ENCODE data around the gene PRRC2A. TPM values are rescaled to one million over a fixed set of nuclear protein-coding genes. Genes with fewer than 3 reads are reported as not detected.

Gene PRRC2A
- total RNA-seq, result 22.2 and 24.0 TPM in 2 replicates

GRCh38 chr6:31620586-31621319, at the start of gene PRRC2A:
Gene PRRC2A, plus strand, starts transcription at chr6:31620715. Its CDS starts 2,075 bp downstream, at chr6:31622790.

GRCh38 chr6:31572041-31572911, 48.2 kb upstream of the PRRC2A start, which contains the start of gene LTA:
Gene LTA, plus strand, starts transcription at chr6:31572289. Its CDS starts 454 bp downstream, at chr6:31572743.

GRCh38 chr6:31575335-31575901, 45.1 kb upstream of the PRRC2A start, which contains the start of gene TNF:
Gene TNF, plus strand, starts transcription at chr6:31575565. Its CDS starts 177 bp downstream, at chr6:31575742.

DNA sequence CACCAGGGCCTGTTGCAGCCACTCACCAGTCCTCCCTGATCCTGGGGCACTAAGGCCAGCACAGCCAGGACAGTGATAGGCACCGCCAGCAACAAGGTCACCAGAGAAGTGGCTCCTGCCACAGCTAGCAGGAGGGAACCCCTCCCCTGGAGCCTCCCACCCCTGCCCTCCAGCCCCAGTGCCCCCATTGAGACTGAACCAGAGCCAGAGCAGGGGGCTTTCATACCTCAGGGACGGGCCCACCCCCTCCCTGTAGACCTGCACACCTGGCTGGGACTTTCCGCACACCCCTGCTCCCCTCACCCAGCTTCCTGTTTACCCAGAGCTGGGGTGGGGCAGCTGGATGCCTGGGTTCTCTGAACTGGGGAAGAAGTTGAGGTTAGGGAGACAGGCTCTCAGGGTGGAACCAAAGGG, 38.3 kb upstream of the PRRC2A start, which contains the start of gene LTB:
Gene LTB (minus strand): TSS at position 195 of the 414 bp plus-strand sequence. CDS start 7 bp downstream, at position 188.

GRCh38 chr6:31586008-31586407, 34.5 kb upstream of the PRRC2A start, which contains the start of gene LST1:
Gene LST1, plus strand, starts transcription at chr6:31586277. Its CDS starts 1,023 bp downstream, at chr6:31587300.

GRCh38 chr6:31614684-31615578, 5.6 kb upstream of the PRRC2A start, which contains the start of gene AIF1:
Gene AIF1, plus strand, starts transcription at chr6:31615234. Its CDS starts 96 bp downstream, at chr6:31615330.

GRCh38 chr6:31655349-31656237, 35.1 kb downstream of the PRRC2A start, which contains the start of gene APOM:
Gene APOM, plus strand, starts transcription at chr6:31655894. Its CDS starts 73 bp downstream, at chr6:31655967.

DNA sequence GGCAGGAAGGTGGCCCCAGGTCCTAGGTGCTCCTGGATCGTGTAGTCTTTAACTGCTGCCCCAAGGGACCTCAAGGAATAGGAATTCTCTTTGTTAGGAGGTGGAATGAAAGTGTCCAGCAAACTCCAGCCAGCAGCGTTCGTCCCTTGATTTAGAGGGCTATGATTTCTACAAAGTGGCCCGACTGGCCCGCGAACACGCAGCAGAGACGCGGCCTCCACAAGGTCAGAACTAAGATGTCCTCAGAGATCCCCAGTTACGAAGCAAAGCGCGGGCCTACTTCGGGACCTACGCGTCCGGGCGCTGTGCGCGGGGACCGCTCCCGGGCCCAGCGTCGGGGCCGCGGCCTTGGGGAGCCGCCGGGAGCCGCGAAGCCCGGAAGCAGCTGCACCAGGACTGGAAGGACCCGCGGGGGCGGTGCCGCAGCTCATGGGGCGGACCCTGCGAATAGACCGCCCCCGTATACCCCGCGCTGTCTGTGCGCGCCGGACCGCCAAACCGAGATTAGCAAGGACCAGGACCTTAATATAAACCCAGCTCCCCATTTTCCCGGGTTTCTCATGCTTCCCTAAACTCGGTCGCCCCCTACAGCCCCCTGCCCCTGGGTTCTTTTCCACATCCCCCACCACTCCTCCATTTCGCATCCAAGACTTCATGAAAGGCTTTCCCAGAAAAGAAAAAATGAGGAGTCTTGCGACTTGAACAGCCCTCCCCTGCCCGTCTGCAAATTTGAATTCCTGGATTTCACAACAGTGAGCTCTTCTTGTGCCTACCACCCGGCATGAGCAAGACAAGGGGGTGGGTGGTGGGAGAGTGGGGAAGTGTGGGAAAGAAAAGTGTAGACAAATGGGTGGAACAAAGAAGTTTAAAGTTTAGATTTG, 40.1 kb downstream of the PRRC2A start, which contains the start of gene C6orf47:
Gene C6orf47 (minus strand): TSS at position 398 of the 881 bp plus-strand sequence. CDS start 831 bp downstream, outside the sequence.

GRCh38 chr6:31664790-31665500, 44.4 kb downstream of the PRRC2A start, which contains the start of gene GPANK1:
Gene GPANK1, minus strand, starts transcription at chr6:31664997. Its CDS starts 519 bp downstream, at chr6:31664478.

DNA sequence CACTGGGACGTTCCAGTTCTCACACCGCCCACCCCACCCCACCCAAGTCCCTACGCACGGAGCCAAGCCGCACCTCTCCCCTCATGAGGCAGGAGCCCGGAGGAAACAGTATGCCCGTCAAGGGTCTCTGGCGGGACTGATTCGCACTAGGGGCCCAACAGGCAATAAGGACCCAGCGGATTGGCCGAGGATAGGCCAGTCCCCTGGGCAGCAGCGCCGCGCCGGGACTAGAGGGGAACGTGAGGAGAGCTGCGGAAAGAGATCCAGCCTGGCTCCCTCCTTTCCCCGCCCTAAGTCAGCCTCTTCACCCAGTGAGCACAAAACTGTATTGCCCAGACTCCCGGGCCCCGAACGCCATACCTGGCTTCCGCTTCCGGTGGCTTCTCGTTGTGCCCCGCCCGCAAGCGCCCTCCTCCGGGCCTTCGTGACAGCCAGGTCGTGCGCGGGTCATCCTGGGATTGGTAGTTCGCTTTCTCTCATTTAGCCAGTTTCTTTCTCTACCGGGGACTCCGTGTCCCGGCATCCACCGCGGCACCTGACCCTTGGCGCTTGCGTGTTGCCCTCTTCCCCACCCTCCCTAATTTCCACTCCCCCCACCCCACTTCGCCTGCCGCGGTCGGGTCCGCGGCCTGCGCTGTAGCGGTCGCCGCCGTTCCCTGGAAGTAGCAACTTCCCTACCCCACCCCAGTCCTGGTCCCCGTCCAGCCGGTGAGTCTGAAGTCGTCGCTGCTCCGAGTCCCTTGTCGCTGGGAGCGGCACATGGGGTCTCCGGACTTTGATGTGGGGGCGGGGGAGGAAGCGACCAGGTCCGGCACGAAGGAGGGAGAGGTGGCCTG, 45.2 kb downstream of the PRRC2A start, which contains the start of gene CSNK2B:
Gene CSNK2B (plus strand): TSS at position 580 of the 836 bp plus-strand sequence. CDS start 752 bp downstream, outside the sequence.

DNA sequence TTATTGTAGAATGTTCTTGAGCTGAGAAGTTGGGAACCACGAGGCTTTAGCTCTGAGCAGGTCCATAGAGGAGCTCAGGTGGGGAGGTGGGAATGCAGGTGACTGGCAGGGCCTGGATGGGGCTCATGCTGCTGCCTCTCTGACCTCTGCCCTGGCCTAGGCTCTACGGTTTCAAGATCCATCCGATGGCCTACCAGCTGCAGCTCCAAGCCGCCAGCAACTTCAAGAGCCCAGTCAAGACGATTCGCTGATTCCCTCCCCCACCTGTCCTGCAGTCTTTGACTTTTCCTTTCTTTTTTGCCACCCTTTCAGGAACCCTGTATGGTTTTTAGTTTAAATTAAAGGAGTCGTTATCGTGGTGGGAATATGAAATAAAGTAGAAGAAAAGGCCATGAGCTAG, 49.2 kb downstream of the PRRC2A start, which contains the start of gene LY6G5B:
Gene LY6G5B (plus strand): TSS at position 301 of the 400 bp plus-strand sequence. CDS start 975 bp downstream, outside the sequence.

DNA sequence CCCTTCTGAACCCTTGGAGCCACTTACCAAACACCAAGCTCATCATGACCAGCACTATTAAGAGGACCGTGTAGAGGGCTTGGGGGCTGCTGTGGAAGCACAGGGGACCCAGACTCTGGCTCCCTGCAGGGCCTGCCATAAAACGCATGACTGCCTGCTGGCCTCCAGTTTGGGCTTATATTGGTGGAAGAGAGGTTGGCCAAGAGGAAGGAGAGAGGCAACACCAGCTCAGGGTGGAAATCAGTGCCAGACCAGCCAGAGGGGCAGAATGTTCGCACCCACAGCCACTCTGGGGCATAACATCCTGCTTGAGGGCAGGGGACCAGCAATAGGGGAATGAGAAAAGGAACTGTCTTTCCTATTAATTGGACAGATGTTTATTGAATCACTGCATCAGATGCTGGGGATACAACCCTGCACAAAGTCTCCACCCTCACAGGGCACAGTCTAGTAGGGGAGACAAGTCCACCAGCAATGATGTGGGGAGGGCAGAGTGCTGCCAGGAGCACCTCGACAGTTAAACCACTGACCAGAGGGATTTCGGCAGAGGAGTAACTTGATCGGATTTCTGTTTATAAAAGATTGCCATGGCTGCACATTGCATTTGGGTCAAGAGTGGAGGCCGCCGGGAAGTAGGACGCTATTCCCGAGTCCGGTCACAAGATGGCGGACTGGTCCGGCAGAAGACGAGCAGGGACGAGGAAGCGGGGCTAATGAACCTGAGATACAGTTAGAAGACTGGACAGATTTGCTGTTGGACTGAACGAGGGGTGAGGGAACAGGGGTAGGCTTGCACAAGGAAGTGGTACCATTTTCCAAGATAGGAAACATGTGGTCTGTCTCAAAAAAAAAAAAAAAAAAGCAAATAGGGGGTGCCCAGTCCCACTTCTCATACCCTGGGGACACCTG, 60.0 kb downstream of the PRRC2A start, which contains the start of gene LY6G5C:
Gene LY6G5C (minus strand): TSS at position 842 of the 909 bp plus-strand sequence. CDS start 694 bp downstream, at position 148.

Measured in epithelial cell of umbilical artery (primary cell).